GM03348 (cell line): ENCODE results near the gene CIC.

Experiments used
- DNase-seq: peaks from one replicate; pipeline ENCODE4 v3.0.0; 2012; ENCODE audit warnings: low spot score

The CIC gene

DNA sequence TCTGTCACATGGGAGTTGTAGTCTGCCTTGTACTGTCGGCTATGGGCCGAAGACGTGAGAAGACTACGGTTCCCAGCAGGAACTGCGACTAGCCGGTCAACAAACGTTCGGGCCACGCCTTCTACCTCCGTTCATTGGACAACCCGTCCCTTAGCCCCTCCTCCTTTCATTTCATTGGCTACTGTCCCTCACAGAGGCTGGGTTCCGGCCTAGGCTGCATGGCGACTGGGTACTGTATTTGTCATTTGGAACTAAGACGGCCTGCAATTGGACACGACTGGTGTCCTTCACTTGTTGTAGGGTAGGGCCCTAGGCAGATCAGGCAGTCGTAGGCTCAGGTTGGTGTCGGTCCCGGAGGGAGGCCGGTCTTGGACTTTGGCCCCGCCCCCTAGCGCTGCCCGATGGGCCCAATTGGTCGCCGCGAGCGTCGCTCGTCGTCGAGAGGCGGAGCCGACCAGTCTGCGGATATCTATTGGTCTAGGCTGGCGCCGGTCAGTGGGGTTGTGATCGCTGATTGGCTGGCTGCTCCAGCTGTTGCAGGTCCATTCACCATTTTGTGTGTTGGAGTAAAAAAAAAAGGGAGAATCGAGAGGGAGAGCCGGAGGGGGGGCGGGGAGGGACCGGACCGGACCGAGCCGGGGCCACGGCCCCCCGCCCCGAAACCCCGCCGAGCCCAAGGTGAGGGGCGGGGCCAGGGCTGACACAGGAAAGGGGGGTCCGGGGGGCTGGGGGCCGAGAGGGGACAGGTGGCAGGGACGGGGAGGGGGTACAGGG is at the start of gene CIC:
TSS of gene CIC (plus strand) at position 549 of the 774 bp plus-strand sequence. CDS start 2,532 bp downstream, outside the sequence.
- peak; percentile 96 for DNase-seq

DNA sequence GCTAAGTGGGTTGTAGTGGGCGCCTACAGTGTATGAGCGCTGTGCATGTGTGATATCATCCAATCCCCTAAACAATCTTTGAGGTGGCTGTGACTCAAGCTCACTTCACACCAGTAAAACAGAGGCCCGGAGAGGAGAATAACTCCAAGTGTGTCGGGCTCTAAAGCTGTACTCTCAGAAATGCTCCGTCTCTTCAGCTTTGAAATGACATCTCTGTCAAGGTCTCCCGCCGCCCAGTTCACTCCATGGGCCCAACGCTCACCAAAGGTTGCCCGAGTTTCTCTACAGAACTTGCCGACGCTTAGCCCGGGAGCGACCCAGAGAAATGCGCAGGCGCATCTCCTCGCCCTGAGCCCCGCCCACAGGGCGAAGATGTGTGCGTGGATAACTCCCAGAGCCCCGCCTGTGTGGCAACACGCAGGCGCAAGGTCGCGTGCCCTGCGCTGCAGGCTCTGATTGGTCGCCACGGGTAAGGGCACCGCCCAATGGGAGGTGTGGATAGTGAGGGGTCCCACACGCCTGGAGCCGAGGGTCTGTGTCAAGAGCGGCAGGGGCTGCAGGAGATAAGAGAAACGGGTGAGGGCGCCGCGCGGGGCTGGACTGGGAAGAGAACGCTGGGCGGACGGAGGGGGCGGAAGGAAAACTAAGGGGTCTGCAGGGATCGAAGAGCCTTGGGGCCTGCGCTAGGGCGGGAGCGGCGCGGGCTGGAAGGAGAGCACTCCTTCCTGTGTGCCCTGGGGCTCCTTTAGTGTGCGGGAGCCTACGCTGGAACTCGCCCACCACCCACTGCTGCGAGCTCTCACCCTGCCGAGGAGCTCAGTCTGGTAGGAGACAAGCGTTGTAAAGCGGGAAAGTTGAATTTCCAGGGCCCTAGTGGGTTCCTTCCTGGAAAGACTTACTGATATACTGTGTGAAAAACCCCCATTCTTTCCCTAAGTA is 49.0 kb upstream of the CIC start, which contains the start of gene ZNF526:
TSS of gene ZNF526 (plus strand) at position 501 of the 939 bp plus-strand sequence. CDS start 4,092 bp downstream, outside the sequence.
- DNase-seq: peak; percentile 100

DNA sequence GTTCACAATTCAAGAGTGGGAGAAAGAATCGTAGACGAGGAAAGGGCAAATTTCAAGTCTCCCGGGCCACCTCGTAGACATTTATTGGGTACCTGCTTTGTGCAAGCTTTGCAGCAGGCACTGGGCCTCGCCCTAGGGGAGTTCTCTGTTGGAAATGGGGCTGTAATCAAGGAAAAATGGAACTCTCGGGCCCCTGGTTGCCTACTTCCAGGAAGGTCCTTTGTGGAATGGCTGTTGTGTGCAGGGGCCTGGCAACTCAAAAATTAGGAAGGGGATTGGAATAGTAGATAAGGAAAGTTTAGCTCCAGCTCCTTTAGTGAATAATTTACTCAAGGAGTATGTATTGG is 48.3 kb upstream of the CIC start:
- no peak for DNase-seq

DNA sequence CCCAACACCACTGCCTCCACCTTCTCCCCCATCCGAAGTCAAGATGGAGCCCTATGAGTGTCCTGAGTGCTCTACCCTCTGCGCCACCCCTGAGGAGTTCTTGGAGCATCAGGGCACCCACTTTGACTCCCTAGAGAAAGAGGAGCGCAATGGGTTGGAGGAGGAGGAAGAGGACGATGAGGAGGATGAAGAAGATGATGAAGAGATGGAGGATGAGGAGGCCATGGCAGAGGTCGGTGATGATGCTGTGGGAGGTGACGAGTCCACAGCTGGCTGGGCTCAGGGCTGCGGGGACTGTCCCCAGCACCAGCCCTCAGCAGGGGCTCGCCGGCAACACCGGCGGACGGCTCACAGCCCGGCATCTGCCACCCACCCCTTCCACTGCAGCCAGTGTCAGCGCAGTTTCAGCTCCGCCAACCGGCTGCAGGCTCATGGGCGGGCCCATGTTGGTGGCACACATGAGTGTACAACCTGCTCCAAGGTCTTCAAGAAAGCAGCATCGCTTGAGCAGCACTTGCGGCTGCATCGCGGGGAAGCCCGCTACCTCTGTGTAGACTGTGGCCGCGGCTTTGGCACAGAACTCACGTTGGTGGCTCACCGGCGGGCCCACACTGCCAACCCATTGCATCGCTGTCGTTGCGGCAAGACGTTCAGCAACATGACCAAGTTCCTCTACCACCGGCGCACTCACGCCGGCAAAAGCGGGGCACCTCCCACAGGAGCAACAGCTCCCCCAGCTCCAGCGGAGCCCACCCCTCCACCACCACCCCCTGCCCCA is 43.9 kb upstream of the CIC start:
- DNase-seq: no peak

DNA sequence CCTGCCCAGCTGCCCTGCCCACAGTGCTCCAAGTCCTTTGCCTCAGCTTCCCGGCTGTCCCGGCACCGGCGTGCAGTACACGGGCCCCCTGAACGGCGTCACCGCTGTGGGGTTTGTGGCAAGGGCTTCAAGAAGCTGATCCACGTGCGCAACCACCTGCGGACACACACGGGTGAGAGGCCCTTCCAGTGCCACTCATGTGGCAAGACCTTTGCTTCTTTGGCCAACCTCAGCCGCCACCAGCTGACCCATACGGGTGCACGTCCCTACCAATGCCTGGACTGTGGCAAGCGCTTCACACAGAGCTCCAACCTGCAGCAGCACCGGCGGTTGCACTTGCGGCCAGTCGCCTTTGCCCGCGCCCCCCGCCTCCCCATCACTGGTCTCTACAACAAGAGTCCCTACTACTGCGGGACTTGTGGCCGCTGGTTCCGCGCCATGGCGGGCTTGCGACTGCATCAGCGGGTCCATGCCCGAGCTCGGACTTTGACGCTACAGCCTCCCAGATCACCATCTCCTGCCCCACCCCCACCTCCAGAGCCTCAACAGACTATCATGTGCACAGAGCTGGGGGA is 43.2 kb upstream of the CIC start:
- DNase-seq: no peak

DNA sequence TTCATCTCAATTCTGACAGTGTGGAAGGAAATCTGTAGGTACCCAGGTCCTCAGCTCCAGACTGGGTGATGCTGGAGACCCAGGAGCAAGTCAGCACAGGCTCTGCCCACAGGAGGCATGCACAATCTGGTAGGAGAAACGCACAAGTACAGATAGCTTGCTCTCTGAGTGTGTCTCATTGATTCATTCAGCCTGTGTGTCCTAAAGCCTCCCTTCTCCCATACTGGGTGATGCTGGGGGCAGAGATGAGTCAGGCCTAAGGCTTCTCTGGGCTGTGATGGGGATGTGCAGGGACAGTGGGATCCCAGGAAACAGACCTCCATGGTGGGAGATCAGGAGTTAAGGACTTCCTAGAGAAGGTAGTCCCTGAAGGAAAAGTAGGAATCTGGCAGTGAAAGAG is 42.2 kb upstream of the CIC start:
- no peak for DNase-seq

DNA sequence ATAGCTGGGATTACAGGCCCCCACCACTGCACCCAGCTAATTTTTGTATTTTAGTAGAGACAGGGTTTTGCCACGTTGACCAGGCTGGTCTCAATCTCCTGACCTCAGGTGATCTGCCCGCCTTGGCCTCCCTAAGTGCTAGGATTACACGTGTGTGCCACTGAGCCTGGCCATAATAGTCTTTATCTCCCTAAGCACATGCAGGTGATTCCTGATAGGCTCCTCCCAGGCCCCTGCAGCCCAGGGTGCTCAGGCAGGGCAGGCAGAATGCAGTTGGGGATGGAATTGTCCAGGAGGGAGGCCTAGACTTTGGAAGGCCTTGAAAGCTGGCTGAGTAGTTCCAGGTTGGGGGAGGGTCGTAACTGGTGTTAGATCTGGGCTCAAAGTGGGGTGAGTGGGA is 40.4 kb upstream of the CIC start:
- DNase-seq: no peak

DNA sequence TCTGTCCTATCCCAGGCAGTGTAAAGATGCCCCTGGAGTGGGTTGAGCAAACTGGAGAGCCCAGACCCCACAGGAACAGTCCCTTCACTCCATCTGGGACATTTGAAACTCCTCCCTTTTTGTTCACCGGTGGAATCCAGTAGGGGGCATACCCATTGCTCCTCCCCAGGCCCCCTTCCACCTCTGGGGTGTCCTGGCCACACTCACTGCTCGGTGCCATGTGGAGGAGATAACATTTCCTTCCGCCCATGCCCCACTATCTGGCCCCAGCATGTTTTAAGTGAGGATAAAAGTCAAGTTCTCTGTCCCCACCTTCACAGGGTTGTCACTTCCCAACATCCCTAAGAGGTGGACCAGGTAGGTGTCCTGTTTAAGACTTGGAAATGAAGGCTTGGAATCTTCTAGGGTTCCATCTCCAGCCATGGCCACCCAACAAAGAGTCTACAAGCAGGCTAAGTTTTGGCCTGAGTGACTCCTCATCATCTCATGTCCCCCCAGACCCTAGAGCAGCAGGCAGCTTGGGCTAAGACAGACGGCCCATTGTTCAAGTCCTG is 39.7 kb upstream of the CIC start:
- no peak for DNase-seq

DNA sequence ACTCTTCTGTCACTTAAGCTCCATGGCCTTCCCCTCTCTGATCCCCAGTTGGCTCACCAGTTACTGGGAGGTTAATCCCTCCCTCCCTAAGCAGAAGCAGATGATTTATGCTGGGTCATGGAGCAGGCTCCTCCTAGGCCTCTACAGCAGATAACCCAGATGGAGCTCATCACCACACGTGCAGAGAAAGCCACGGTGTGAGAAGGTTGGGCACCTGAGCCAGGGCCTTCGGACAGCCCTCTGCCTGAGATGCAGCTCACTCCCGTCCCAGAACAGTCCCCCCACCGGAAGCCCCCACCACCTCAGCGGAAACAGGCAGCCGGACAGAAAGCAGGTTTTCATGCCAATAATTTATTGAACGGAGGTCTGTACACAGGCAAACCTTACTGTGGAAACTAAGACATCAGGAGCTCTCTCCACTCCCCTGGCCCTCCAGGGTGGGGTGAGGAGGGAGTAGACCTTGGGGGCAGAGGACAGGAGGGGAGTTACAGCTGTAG is 39.1 kb upstream of the CIC start:
- peak; percentile 25 for DNase-seq

DNA sequence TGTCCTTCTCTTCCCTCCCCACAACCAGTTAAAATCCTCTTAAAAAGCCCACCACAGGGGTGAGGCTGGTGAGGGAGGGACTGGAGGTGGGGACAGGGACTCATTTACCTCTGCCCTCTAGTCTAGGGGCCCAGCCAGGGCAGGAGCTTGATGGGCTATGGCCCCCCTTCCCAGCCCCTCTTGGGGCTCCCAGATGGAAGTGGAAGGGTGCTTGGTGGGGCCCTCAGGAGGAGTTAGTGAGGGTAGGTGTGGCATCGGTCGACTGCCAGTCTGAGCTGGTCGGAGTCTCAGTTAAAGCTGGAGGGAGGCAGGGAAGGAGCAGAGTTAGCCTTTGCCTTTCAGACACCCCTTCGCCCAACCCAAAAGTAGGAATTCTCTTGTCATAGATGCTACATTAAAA is 38.5 kb upstream of the CIC start:
- no peak for DNase-seq

DNA sequence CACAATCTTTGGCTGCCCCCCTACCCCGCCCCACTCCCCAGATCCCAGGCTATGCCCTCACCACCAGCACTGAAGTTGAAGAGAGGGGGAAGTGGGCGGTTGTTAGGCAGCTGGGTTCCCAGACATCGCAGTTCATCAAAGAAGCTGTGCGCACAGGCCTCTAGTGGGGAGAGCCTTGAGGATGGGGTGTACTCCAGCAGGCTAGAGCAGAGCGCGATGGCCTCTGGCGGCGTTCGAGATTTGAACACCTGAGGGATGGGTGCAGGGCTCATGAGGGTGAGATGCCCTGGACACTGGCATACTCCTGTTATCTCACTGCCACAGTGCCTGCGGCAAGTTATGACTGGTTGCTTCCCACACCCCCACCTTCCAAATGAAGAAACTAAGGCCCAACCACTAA is 36.6 kb upstream of the CIC start:
- DNase-seq: no peak

DNA sequence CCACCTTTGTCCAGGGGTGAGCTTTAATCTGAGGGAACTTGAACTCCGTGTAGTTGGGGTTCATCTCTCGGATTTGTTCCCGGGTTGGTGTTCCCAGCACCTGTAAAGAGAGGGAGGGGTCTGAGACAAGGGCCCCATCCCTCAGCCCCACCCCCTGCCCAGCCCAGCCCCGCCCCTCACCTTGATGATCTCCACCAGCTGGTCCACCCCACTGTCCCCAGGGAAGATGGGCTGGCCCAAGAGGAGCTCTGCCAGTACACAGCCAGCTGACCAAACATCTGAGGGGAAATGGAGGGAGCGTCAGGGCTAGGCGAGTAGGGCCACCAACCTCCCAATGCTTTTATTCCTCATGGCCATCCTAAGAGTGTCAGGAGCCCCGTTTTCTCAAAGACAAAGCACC is 35.9 kb upstream of the CIC start:
- DNase-seq: no peak

DNA sequence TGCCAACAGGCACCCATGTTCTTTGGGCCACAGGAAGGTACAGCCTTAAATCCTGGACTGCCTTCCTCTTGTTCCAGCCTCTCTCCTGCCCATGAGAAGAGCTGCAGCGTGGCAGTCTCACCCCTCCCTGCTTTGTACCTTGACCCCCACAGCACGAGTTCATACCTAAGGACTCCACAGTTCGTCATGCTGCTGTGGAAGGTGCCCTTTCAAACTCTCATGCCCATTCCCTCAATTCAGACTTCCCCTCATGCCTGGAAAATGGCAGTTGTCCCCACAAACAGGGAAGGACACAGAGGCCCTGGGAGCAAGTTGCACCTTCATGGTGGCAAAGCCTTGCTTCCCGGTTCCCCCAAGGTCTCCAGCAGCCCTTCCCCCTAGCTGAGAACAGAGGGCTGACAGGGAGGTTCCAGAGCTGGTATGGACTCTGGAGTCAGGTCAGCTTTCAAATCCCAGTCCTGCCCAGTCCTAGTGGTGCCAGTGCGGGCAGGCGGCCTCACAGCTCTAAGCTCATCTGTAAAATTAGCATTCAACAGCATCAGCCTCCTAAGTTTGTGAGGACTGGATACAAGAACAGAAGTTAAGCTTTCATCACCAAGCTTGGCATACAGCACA is 35.3 kb upstream of the CIC start:
- no peak for DNase-seq

DNA sequence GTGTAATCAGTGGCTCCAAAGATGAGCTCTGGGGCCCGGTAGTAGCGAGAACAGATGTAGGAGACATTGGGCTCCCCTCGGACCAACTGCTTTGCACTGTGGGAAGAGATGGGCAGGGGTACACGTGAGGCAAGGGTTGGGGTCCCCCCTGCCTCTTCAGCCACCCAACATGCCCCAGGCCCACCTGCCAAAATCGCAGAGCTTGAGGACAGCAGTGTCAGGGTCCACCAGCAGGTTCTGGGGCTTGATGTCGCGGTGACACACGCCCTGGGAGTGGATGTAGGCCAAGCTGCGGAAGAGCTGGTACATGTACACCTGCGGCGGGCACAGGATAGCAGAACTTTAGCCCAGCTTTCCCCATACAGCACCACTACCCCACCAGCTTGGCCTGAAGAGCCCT is 34.7 kb upstream of the CIC start:
- no peak for DNase-seq

DNA sequence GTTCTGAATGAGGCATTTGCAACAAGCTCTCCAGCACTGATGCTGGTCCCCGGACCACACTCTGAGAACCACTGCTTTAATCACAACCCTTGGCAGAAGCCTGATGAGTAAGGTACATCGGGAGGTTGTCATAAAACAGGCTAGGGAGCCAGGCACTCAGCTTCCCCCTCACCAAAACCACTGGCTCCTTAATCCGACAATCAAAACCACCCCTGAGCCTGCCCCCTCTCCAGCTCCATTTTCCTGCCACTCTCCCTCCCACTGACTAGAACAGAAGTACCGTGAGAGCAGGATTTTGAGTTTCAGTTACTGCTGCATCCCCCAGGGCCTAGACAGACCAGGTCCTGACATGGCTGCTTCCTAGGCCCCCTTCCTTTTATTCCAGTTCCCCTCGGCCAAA is 33.9 kb upstream of the CIC start:
- DNase-seq: no peak

DNA sequence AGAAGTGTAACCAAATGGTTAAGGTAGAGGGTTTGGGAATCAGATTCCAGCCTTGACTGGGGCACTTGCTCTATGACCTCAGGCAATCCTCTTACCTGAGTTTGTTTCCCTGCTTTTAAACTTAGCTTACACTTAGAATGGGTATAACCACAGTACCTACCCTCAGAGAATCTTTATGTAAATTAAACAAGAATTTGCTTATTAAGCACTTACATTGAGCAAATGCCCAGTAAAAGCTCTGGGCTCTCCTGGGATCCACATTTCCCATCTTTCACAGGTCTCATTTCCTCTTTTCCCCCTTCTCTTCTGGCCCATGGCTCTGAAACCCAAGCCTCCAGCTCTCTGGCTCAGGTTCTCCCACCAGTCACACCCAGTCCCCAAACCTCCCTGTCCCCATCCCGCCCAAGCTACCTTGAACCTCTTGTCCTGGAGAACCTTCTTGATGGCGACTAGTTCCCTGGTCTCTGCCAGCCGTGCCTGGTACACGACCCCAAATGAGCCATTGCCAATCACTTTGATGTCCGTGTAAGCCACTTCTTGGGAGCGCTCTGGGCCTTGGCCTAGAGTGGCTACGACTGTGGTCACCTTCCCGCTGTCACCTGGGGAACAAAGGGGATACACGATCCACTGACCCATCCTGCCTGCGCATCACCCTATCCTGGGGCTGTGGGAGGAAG is 29.4 kb upstream of the CIC start:
- no peak for DNase-seq

DNA sequence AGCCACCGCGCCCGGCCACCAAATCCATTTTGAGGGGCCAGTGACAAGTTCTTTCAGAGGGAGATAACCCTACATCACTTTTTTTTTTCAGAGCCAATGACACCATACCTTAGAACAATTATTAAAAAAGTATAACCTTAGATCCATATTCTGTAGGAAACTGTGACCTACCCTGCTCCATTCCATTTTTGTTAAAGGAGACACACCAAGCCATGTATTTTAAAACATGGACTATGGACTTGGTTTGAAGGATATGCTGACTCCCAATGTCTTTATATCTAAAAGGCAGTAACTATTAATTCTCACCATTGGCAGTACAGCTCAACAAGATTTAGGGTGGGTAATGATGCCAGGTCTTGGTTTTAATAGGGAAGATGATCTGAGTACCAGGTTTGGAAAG is 27.8 kb upstream of the CIC start:
- no peak for DNase-seq

DNA sequence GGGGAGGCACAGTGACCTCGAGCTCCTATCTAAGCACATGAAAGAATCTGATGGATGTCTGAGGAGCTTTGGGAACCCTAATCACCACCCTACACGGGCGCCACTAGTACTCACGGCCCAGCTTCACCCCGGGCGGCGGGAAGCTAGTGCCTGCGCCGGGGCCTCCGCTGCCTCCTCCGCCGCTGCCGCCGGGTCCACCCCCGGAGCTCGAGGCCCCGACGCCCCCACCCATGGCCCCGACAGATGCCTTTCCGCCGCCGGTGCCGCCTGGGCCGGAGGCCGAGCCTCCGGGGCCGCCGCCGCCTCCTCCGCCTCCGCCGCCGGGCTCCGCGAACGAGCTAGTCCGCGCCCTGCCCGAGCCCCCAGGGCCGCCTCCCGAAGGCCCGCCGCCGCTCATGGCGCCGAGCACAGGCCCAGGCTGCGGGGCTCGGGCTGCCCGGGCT is 27.0 kb upstream of the CIC start:
- peak; percentile 33 for DNase-seq

DNA sequence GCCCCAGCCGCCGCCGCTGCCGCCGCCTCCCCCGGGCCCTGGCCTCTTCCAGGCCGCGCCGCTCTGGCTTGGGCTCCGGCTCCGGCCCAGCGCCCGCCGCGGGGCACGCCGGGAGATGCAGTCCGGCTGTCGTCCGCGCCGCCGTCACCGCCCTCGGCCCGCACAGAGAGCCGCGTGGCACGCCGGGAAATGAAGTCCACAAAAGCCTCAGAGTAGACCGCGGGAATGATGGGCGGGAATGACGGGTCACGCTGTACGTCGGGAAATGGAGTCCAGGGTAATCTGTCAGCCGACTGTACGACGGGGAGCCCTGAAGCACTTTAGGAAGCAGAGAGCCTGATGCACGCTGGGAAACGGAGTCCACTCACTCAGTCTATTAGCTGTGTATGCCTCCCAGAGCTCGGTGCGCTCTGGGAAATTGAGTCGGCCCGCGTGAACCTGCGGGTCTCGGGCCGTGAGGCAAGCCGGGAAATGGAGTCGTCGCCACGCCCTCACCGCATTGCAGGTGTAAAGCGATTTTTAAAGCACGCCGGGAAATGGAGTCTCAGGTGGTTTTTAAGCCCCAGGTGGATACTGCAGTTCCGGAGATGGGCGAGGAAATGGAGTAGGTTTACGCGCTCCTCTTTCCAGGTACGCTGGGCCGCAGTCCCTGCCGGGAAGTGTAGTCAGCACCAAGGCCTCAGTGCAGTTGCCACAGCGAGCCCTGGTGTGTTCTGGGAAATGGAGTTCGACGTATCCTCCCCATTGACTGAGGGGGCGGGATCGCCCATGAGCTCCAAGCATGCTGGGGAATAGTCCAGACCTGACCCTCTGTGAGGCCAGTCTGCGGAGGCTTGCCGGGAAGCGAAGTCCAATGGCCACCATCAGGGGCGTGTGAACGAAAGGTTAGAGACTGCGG is 26.3 kb upstream of the CIC start, which contains the start of gene GSK3A:
TSS of gene GSK3A (minus strand) at position 91 of the 898 bp plus-strand sequence. CDS start 137 bp downstream, outside the sequence.
- DNase-seq: peak; percentile 93
